ENCODE data around the gene TRPM8. TPM values are rescaled to one million over a fixed set of nuclear protein-coding genes. Genes with fewer than 3 reads are reported as not detected.

TRPM8 gene
- total RNA-seq, 1 donor from 2014 or later: 7.5 TPM

DNA sequence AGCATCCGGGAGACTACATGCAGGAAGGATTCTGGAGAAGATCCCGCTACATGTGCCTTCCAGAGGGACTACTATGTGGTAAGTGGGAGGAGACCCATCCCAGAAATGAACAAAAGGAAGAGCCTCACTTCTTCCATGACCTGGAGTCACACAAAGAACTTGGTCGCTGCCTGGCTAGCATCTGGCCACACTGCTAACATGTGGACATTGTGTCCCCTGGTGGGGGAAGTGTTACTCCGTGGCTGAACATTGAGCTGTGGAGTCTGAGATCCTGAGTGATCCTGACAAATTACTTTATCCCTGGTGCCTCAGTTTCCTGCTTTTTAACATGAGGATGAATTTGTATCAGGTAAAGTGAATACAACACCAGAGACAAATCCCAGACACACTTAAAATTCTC, 141.7 kb downstream of the TRPM8 start:
- Histone ChIP-seq H3K36me3 (no peaks in the 10 kb centered on the region), H3K79me2 (ENCODE audit: low read depth) (no peaks in the 10 kb centered on the region), H3K27me3 (no peaks in the 10 kb centered on the region), H3F3A (ENCODE audit: low read depth) (no peaks in the 10 kb centered on the region), H3K9me3 (ENCODE audit: low read depth) (no peaks in the 10 kb centered on the region), H3K4me1 (no peaks in the 10 kb centered on the region), H4K20me1 (ENCODE audit: low read depth) (no peaks in the 10 kb centered on the region), H2AFZ (replicated peaks) (no peak overlapping the region), H3K4me2 (no peak overlapping the region), H3K9ac (no peak overlapping the region), H3K4me3 (no peak overlapping the region), H3K27ac (no peak overlapping the region)
- no peak for TF ChIP-seq EZH2 (IDR thresholded peaks at IDR 0.05)
- TF ChIP-seq EZH2phosphoT487 (IDR thresholded peaks at IDR 0.05): no peak
- TF ChIP-seq CTCF (IDR thresholded peaks at IDR 0.05): no peak
- peaks cover 7% of the 10 kb centered on the region for H3K27me3 Mint-ChIP-seq (ENCODE audit: insufficient read depth, low read depth)
- no peak for DNase-seq (ENCODE audit: low spot score)
- no peak overlapping the region for H3K4me3 Mint-ChIP-seq
- peaks cover 7% of the 10 kb centered on the region for H3K4me1 Mint-ChIP-seq
- H3K9me3 Mint-ChIP-seq: peaks cover 3% of the 10 kb centered on the region
- no peaks in the 10 kb centered on the region for H3K36me3 Mint-ChIP-seq
- no peak overlapping the region for H3K27ac Mint-ChIP-seq

DNA sequence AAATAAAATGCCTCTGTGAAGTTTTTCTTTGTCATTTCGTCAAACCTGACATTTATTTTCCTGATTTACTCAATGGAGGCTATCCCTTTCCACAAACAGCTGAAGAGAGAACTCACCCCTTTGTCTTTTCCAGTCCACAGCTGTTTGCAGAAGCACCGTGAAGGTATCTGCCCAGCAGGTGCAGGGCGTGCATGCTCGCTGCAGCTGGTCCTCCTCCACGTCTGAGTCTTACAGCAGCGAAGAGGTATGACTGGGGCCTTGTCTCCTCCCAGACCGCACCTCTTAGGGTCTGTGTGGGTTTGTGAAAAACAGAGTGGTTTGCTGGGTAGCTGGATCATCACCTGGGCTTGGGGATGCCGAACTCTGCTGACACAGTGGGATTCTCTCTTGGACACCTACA, 143.1 kb downstream of the TRPM8 start:
- Histone ChIP-seq H3K27ac (no peak overlapping the region), H3K9me3 (ENCODE audit: low read depth) (no peaks in the 10 kb centered on the region), H3K36me3 (no peaks in the 10 kb centered on the region), H3K4me2 (no peak overlapping the region), H3K79me2 (ENCODE audit: low read depth) (no peaks in the 10 kb centered on the region), H3K27me3 (no peaks in the 10 kb centered on the region), H3K4me1 (no peaks in the 10 kb centered on the region), H2AFZ (replicated peaks) (no peak overlapping the region), H3K4me3 (no peak overlapping the region), H3K9ac (no peak overlapping the region), H3F3A (ENCODE audit: low read depth) (no peaks in the 10 kb centered on the region), H4K20me1 (ENCODE audit: low read depth) (no peaks in the 10 kb centered on the region)
- DNase-seq (ENCODE audit: low spot score): no peak
- Mint-ChIP-seq H3K4me1 (peaks cover 7% of the 10 kb centered on the region), H3K27ac (no peak overlapping the region), H3K36me3 (no peaks in the 10 kb centered on the region), H3K9me3 (peaks cover 3% of the 10 kb centered on the region), H3K27me3 (ENCODE audit: insufficient read depth, low read depth) (peaks cover 3% of the 10 kb centered on the region), H3K4me3 (no peak overlapping the region)
- no peak for TF ChIP-seq EZH2 (IDR thresholded peaks at IDR 0.05)
- no peak for TF ChIP-seq EZH2phosphoT487 (IDR thresholded peaks at IDR 0.05)

- no peak overlapping the region for H2AFZ ChIP-seq (replicated peaks)
- no peak overlapping the region for H3K4me3 ChIP-seq
- no peak overlapping the region for H3K27ac ChIP-seq
- no peak overlapping the region for H3K27ac Mint-ChIP-seq
- H3K9me3 Mint-ChIP-seq: peaks cover 3% of the 10 kb centered on the region
- H3K9ac ChIP-seq: no peak overlapping the region
- H3K79me2 ChIP-seq (ENCODE audit: low read depth): no peaks in the 10 kb centered on the region
- H3K27me3 Mint-ChIP-seq (ENCODE audit: insufficient read depth, low read depth): peaks cover 3% of the 10 kb centered on the region
- no peaks in the 10 kb centered on the region for H3K9me3 ChIP-seq (ENCODE audit: low read depth)
- DNase-seq (ENCODE audit: low spot score): no peak
- no peaks in the 10 kb centered on the region for H3K4me1 ChIP-seq
- no peak overlapping the region for H3K4me3 Mint-ChIP-seq
- H3K36me3 ChIP-seq: no peaks in the 10 kb centered on the region
- TF ChIP-seq EZH2phosphoT487 (IDR thresholded peaks at IDR 0.05): no peak
- TF ChIP-seq EZH2 (IDR thresholded peaks at IDR 0.05): no peak
- no peak for TF ChIP-seq CTCF (IDR thresholded peaks at IDR 0.05)
- no peaks in the 10 kb centered on the region for H3F3A ChIP-seq (ENCODE audit: low read depth)
- no peaks in the 10 kb centered on the region for H3K36me3 Mint-ChIP-seq
- no peaks in the 10 kb centered on the region for H3K27me3 ChIP-seq
- no peak overlapping the region for H3K4me2 ChIP-seq
- H3K4me1 Mint-ChIP-seq: peaks cover 7% of the 10 kb centered on the region
- no peaks in the 10 kb centered on the region for H4K20me1 ChIP-seq (ENCODE audit: low read depth)
Measured at GRCh38 chr2:234061624-234062257, 144.6 kb downstream of the TRPM8 start.

DNA sequence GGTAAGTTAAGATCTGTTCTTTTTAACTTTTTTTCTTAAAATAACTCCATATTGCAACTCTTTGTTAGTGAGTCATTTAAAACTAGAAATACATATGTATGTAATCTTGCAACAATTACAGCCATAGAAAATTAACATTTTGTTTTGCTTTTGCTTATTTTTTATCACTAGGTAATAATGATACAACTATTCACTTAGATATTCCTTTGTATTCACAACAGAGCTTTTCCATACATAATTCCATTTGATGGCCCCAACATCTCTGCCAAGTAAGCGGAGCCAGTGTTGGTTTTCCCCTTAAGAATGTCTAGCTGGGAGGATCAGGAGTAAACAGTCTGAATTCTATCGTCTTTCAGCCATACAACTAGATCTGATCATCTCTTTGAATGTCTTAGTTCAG, 149.4 kb downstream of the TRPM8 start:
- Histone ChIP-seq H3K4me1 (no peaks in the 10 kb centered on the region), H3K27ac (no peak overlapping the region)
- peaks cover 6% of the 10 kb centered on the region for H3K4me1 Mint-ChIP-seq

More for the DNA sequence above, 149.4 kb downstream of the TRPM8 start:
- H3F3A ChIP-seq (ENCODE audit: low read depth): no peaks in the 10 kb centered on the region
- H3K9me3 ChIP-seq (ENCODE audit: low read depth): no peaks in the 10 kb centered on the region
- H4K20me1 ChIP-seq (ENCODE audit: low read depth): no peaks in the 10 kb centered on the region
- H3K27me3 Mint-ChIP-seq (ENCODE audit: insufficient read depth, low read depth): peaks cover 3% of the 10 kb centered on the region
- no peak overlapping the region for H3K4me3 Mint-ChIP-seq
- no peak overlapping the region for H3K27ac Mint-ChIP-seq
- no peaks in the 10 kb centered on the region for H3K36me3 Mint-ChIP-seq
- no peak overlapping the region for H3K4me2 ChIP-seq
- DNase-seq (ENCODE audit: low spot score): no peak
- no peaks in the 10 kb centered on the region for H3K36me3 ChIP-seq
- no peaks in the 10 kb centered on the region for H3K27me3 ChIP-seq
- peaks cover 6% of the 10 kb centered on the region for H3K9me3 Mint-ChIP-seq
- H2AFZ ChIP-seq (replicated peaks): no peak overlapping the region
- no peaks in the 10 kb centered on the region for H3K79me2 ChIP-seq (ENCODE audit: low read depth)
- H3K4me3 ChIP-seq: no peak overlapping the region
- H3K9ac ChIP-seq: no peak overlapping the region
- no peak for TF ChIP-seq EZH2phosphoT487 (IDR thresholded peaks at IDR 0.05)
- no peak for TF ChIP-seq CTCF (IDR thresholded peaks at IDR 0.05)
- no peak for TF ChIP-seq EZH2 (IDR thresholded peaks at IDR 0.05)

Measured in neural progenitor cell (in vitro differentiated cells).